GM18526 (cell line): ENCODE results near the gene B3GAT2.

Experiments used
- POLR2A ChIP-seq: IDR thresholded peaks from 3 replicates; pipeline ENCODE4 v1.6.1; 2011; ENCODE audit not compliant: insufficient read length; ENCODE audit errors: extremely low read depth

B3GAT2 gene

GRCh38 chr6:70905742-70906141, 51.1 kb downstream of the B3GAT2 start:
- TF ChIP-seq POLR2A = no peak

- TF ChIP-seq POLR2A = no peak
These were observed 53.0 kb downstream of the B3GAT2 start for GRCh38 chr6:70903665-70904452.

- TF ChIP-seq POLR2A = no peak
These were observed 55.5 kb downstream of the B3GAT2 start for GRCh38 chr6:70901324-70901723.

GRCh38 chr6:70900047-70900446, 56.8 kb downstream of the B3GAT2 start:
- no peak for TF ChIP-seq POLR2A

- TF ChIP-seq POLR2A = no peak
These were observed 62.9 kb downstream of the B3GAT2 start for GRCh38 chr6:70894001-70894400.

- no peak for TF ChIP-seq POLR2A
These were observed 67.6 kb downstream of the B3GAT2 start for GRCh38 chr6:70889270-70889669.

GRCh38 chr6:70886661-70887060, 70.2 kb downstream of the B3GAT2 start:
- TF ChIP-seq POLR2A = no peak

- no peak for TF ChIP-seq POLR2A
These were observed 70.8 kb downstream of the B3GAT2 start for GRCh38 chr6:70886071-70886470.

GRCh38 chr6:70884074-70884983, 72.5 kb downstream of the B3GAT2 start:
- no peak for TF ChIP-seq POLR2A

GRCh38 chr6:70879496-70879895, 77.4 kb downstream of the B3GAT2 start:
- TF ChIP-seq POLR2A = no peak

GRCh38 chr6:70874181-70874913, 82.5 kb downstream of the B3GAT2 start:
- TF ChIP-seq POLR2A = no peak

- TF ChIP-seq POLR2A = no peak
These were observed 84.4 kb downstream of the B3GAT2 start for GRCh38 chr6:70872469-70872868.

GRCh38 chr6:70864401-70864800, 92.5 kb downstream of the B3GAT2 start:
- no peak for TF ChIP-seq POLR2A

- TF ChIP-seq POLR2A = no peak
These were observed 93.5 kb downstream of the B3GAT2 start for GRCh38 chr6:70863343-70863742.

GRCh38 chr6:70860920-70861319, 95.9 kb downstream of the B3GAT2 start:
- TF ChIP-seq POLR2A = no peak
